HG02852 (cell line): ENCODE results near the gene NFKBIE.

ENCODE experiments used
- ATAC-seq: cut with Tn5 transposase; IDR thresholded peaks from one replicate; pipeline ENCODE4 v1.9.1; 2021; ENCODE audit warnings: mild to moderate bottlenecking, moderate library complexity; ENCODE audit not compliant: unreplicated experiment

Gene NFKBIE

GRCh38 chr6:44298055-44298803 lies 32.9 kb upstream of the NFKBIE start:
- ATAC-seq = no peak

GRCh38 chr6:44297063-44298038 lies 32.0 kb upstream of the NFKBIE start:
- ATAC-seq = no peak

- ATAC-seq = no peak
These were observed 29.8 kb upstream of the NFKBIE start for GRCh38 chr6:44294832-44295791.

DNA sequence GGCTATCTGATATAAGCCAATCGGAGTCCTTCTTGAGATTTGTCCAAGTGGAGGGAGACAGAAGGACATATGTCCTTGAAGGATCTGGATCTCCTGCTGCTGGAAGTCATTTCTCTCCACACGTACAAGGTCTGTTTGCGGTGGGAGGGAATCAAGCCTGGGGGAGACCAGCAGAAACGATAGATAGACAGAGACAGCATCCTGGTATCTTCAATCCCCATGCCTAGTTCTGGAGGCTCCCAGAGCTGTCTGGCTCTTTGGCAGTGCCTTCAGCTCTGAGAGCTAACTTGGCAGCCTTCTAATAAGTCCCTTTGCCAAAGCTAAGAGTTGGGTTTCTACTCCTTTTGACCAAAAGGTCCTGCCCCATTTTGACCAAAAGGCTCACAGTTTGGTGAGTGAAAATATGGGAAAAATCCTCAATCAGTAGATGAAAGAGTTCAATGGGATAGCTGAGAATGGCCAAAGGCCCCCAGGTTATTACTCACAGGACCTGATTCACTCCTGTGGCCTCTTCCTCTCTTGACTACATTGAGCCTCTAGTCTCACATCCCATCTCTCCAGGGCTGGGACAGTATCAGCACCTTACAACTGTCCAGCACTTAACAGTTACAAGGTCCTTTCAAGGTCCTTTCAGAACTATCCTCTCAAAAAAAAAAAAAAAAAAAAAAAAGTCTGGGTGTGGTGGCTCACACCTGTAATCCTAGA lies 27.5 kb upstream of the NFKBIE start:
- no peak for ATAC-seq

- ATAC-seq = no peak
These were observed 26.5 kb upstream of the NFKBIE start for GRCh38 chr6:44291841-44292240.

DNA sequence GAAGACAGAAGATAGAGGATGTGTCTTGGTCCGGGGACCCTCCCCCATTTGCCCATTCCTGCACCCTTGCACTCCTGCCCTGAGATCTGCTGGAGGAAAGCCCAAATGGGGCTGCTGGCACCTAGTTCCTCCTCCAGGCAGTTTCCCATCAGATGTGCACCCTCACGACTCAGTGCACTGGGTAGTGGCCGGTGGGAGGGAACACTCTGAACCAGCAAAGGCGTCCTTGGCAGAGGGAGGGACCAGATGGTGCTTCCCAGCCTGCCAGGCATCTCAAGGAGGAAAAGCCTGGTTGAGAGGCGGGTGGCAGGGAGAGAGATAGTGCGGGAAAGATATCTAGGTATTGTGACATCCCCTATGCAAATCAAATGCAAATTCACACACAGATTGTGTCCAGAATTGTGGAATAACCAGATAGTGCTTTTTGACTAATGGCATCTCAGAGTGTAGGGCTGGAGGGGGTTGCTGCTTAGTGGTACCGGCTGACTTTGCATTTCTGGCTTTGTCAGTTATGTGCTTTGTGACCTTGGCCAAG lies 24.4 kb upstream of the NFKBIE start:
- no peak for ATAC-seq

DNA sequence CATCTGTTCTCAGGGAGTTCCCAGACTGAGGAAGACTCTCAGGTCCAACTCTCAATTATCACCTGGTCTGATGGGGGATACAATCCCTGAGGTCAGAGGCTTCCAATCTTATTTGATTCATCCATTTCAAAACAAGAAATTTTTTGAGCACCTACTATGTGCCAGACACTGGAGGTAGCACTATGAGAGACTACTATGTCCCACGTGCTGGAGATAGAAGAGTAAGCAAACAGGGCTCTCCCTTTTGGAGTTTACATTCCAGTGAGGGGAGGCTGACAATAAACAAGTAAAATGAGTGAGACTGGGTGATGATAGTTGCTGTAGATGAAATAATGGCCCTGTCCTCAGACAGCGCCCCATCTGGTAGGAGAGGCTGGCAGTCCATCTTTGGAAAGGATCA lies 21.4 kb upstream of the NFKBIE start:
- ATAC-seq = no peak

DNA sequence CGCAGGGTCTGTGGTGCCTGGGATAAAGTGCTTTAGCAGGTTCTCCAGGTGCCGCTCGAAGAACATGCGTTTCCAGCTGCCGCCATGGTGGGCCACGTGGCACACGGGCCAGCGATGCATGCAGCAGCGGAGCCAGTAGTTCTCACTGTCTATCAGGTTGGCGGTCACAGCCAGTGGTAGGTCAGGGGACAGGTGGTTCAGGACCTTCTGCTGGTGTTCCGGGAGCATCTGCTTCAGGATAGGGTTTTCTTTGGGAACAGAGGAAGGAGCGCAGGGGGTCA lies 20.9 kb upstream of the NFKBIE start:
- no peak for ATAC-seq

- ATAC-seq = no peak
These were observed 20.4 kb upstream of the NFKBIE start for GRCh38 chr6:44285552-44286284.

GRCh38 chr6:44284867-44285266 lies 19.5 kb upstream of the NFKBIE start:
- no peak for ATAC-seq

- ATAC-seq = no peak
These were observed 18.8 kb upstream of the NFKBIE start for GRCh38 chr6:44284121-44284520.

DNA sequence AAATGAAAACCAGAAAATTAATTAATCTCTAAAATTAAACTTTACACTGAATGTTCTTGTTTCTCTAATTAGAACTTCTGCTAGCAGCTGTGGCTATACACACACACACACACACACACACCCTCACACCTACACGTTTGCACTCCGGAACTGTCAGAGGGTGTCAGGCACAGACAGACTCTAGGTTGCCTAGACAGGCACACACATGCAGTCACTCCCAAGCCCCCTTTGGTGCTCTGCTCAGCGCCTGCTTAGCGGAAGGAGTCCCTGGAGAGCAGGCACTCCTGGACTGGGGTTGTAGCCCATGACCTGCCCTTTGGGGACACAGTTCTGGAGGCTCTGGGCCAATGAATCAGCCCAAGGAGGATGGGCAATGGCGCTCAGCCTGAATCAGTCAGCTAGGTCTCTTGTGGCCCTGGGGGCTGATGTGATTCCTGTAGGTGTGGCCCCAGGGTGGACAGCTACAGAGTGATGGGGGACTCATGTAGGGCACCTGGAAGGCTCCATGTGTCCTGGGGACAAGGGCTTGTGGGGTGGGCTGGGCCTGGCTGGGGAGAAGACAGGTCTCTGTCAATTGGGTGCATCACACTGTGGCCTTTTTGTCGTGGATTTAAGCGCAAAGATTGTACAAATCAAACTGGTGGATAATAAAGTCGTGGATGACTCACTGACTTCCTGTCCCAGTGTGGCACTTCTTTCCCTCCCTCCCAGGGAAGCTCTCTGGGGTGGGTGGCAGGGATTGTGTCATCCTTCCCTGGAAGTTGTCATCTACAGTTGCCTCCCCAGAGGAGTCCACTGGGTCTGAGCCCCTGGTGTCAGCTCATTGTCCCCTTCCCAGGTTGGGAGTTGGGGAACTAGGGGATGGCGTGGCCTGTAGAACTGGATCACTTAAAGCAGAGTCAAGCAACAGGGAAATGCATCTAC lies 13.7 kb upstream of the NFKBIE start:
- no peak for ATAC-seq

DNA sequence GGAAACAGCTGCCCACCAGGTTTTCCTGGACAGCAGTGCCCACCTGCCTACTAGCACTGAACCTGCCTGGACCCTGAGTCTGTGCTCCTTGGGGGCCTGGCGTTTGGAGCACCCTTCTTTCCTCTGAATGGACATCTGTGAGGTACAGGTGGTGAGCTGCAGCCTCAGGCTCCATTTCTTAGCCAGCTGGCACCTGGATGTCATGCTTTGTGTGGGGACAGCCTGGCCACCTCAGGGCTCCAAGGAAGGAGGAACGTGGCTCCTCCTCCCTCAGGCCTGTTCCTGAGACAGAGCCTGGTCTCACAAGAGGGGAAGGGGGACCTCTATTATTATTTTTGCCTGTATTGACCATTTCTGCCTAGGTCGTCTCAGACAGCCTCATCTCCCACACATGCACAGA lies 13.0 kb upstream of the NFKBIE start:
- ATAC-seq = no peak

GRCh38 chr6:44277763-44278162 lies 12.4 kb upstream of the NFKBIE start:
- no peak for ATAC-seq

- no peak for ATAC-seq
These were observed 11.6 kb upstream of the NFKBIE start for GRCh38 chr6:44276667-44277640.

- ATAC-seq = no peak
These were observed 10.6 kb upstream of the NFKBIE start for GRCh38 chr6:44275749-44276648.
